ENCODE measurements around the gene CAMTA1.

Gene CAMTA1

DNA sequence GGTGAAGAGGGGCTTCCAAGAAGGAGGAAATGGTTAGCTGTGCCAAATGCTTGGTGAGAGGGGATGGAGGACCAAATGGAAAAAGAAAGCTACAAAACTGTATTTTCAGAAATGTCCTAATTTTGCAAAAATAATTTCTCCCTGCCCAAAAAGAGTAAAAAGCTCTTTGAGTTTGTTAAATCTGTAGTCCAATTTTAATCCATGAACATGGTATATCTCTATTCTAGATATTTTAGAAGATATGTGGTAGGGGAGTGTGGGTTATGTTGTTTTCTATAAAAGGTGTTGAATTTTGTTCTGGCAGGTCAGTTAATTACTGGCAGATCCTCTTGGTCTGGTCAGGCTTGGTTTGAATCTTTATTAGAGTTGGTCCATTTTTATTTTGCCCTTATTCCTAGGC is 511.7 kb downstream of the CAMTA1 start:
- H3K4me3 ChIP-seq (ENCODE audit: low read depth, low read length) = no peak overlapping the region
- TF ChIP-seq, protein P1, sequence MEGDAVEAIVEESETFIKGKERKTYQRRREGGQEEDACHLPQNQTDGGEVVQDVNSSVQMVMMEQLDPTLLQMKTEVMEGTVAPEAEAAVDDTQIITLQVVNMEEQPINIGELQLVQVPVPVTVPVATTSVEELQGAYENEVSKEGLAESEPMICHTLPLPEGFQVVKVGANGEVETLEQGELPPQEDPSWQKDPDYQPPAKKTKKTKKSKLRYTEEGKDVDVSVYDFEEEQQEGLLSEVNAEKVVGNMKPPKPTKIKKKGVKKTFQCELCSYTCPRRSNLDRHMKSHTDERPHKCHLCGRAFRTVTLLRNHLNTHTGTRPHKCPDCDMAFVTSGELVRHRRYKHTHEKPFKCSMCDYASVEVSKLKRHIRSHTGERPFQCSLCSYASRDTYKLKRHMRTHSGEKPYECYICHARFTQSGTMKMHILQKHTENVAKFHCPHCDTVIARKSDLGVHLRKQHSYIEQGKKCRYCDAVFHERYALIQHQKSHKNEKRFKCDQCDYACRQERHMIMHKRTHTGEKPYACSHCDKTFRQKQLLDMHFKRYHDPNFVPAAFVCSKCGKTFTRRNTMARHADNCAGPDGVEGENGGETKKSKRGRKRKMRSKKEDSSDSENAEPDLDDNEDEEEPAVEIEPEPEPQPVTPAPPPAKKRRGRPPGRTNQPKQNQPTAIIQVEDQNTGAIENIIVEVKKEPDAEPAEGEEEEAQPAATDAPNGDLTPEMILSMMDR (IDR thresholded peaks at IDR 0.05; ENCODE audit: insufficient read depth, low read depth, low read length, missing control alignments) = no peak
- no peak for DNase-seq (ENCODE audit: low read depth)

DNA sequence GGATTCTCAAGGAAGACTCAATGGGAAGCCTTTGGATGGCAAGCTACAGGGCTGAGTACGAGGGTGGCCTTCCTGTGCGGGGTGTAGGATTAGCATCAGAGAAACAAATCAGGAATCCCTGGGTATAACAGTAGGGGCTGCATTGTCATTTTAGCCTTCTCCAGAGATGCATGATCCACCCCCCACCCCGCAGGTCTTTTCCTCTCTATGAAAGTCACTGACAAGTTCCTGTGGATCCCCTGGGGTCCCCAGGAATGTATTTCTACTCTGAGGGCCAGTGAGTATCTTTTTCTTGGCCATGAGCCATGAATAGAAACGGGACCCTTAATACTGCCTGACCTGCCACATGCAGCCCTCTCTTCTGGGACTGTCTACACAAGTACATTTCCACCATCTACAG is 512.9 kb downstream of the CAMTA1 start:
- no peak overlapping the region for H3K4me3 ChIP-seq (ENCODE audit: low read depth, low read length)
- TF ChIP-seq, protein P1 (IDR thresholded peaks at IDR 0.05; ENCODE audit: insufficient read depth, low read depth, low read length, missing control alignments) = no peak
- DNase-seq (ENCODE audit: low read depth) = no peak

DNA sequence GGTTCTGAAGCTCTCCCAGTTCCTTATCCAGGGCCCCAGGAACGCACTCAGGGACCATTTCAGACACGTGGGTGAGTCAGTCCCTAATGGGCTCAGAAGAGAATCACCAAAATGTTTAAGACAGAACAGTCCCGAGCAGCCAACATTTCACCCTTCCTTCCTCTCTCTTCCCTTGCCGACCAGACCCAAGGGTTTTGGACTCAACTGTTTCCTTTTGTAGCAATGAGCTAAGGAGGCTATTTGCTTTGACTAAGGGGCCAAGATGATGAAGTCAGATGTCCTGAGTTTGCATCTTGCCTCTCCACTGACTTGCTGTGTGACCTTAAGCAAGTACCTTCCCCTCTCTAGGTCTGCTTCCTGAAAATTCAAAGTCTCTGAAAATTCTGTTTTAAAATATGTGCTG is 513.5 kb downstream of the CAMTA1 start:
- no peak overlapping the region for H3K4me3 ChIP-seq (ENCODE audit: low read depth, low read length)
- no peak for DNase-seq (ENCODE audit: low read depth)

DNA sequence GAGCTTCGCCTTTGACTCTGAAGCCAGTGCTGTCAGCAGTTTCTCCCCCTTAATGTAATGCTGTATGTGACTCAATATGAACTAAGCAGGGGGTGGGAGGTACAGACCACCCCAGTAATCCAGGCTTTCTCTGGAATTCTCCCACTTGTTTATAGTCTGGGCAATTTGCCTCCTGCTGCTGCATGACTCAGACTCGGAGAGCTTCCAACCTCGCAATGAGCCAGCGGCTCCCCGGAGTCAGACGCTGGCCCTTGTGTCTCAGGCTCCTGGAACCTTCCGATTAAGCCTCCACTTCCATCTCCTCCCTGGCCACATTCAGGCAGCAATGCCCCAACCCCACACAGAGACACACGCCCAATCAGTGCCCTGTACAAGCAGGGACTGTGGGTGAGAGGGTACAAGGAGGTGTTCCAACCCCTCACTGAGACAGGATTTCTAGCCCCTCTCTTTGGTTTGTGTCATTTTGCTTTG is 514.1 kb downstream of the CAMTA1 start:
- TF ChIP-seq, protein P1 (IDR thresholded peaks at IDR 0.05; ENCODE audit: insufficient read depth, low read depth, low read length, missing control alignments) = no peak
- H3K4me3 ChIP-seq (ENCODE audit: low read depth, low read length) = no peak overlapping the region
- DNase-seq (ENCODE audit: low read depth) = no peak

More for the DNA sequence above, 513.5 kb downstream of the CAMTA1 start:
- TF ChIP-seq, protein P1 (IDR thresholded peaks at IDR 0.05; ENCODE audit: insufficient read depth, low read depth, low read length, missing control alignments) = no peak

DNA sequence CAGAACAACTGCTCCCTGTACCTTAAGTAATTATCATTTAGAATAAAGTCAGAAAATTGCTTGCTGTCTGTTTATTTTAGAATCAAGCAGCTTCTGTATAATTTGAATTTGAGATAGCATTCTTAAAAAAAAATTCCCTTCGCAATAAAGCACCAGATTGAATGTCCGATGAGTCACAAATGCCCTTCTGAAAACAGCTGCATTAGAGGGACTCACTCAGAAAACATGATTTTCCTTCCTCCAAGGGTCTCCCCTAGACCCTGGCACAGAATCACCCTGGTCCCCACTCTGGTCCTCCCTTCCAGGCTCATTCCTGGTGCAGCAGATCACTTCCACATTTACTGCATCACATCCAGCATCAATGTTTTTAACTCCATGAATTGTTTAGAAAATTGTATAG is 514.7 kb downstream of the CAMTA1 start:
- no peak for DNase-seq (ENCODE audit: low read depth)
- no peak overlapping the region for H3K4me3 ChIP-seq (ENCODE audit: low read depth, low read length)
- TF ChIP-seq, protein P1 (IDR thresholded peaks at IDR 0.05; ENCODE audit: insufficient read depth, low read depth, low read length, missing control alignments) = no peak

DNA sequence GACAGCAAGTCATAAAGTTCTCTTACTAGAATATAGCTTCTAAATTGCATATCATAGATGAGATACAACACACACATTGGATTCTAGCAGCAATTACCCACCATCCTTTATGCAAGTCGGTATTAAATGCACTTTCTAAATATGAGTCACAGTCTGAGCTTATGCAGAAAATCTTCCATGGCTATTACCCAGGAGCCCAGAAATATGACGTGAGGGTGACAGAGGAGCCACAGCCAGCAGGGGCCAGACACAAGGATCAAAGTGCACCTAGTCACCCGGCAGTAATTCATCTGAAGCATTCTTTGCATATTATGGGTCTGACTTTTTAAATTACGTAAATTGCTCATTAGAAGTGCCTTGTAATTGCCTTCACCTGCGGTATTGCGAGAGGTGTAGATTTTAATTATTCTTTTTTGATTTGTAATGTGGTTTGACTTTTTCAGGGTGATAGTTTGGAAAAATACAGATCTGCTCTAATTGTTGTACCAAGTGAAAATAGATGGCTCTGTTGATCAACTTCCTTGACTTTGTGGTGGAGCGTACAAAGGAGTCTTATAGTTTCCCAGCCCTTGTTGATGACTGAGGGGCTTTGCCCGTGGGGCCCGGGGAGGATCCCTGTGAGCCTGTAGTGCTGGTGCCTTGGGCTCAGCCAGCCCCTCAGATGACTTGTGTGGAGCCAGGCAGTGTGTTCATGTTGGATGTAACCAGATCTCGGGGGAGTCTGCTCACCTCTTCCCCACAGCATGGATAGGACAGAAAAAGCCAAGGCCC is 515.8 kb downstream of the CAMTA1 start:
- DNase-seq (ENCODE audit: low read depth) = no peak
- H3K4me3 ChIP-seq (ENCODE audit: low read depth, low read length) = no peak overlapping the region

More for the DNA sequence above, 515.8 kb downstream of the CAMTA1 start:
- TF ChIP-seq, protein P1 (IDR thresholded peaks at IDR 0.05; ENCODE audit: insufficient read depth, low read depth, low read length, missing control alignments) = no peak

All from GM12865 (cell line).